ENCODE measurements around the gene DSCAML1. TPM values are rescaled to one million over a fixed set of nuclear protein-coding genes. Genes with fewer than 3 reads are reported as not detected.

DSCAML1 gene
- total RNA-seq, 2 donors from 2014 or later = 0.21 to 0.41 TPM

- ATAC-seq (ENCODE audit: insufficient number of reproducible peaks, low FRiP score, low read depth) = no peak
These were observed 177.4 kb downstream of the DSCAML1 start for GRCh38 chr11:117619661-117620060.

GRCh38 chr11:117618982-117619355, 178.0 kb downstream of the DSCAML1 start:
- Histone ChIP-seq H3K4me1 (ENCODE audit: control insufficient read depth in 1 of 2, low read depth in 2 of 2) (no peaks in the 10 kb centered on the region), H3K27me3 (replicated peaks; ENCODE audit: insufficient read depth) (no peaks in the 10 kb centered on the region), H3K9me3 (peaks cover 5% of the 10 kb centered on the region), H3K4me3 (no peak overlapping the region), H3K27ac (no peak overlapping the region), H3K36me3 (no peaks in the 10 kb centered on the region)
- no peak for TF ChIP-seq CTCF (IDR thresholded peaks at IDR 0.05)
- no peak for ATAC-seq (ENCODE audit: insufficient number of reproducible peaks, low FRiP score, low read depth)
- DNase-seq (ENCODE audit: low spot score) = no peak

More at GRCh38 chr11:117619661-117620060, 177.4 kb downstream of the DSCAML1 start:
- H3K27me3 ChIP-seq (replicated peaks; ENCODE audit: insufficient read depth) = no peaks in the 10 kb centered on the region
- H3K4me3 ChIP-seq = no peak overlapping the region
- H3K9me3 ChIP-seq = peaks cover 5% of the 10 kb centered on the region
- H3K4me1 ChIP-seq (ENCODE audit: control insufficient read depth in 1 of 2, low read depth in 2 of 2) = no peaks in the 10 kb centered on the region
- TF ChIP-seq CTCF (IDR thresholded peaks at IDR 0.05) = no peak
- H3K36me3 ChIP-seq = no peaks in the 10 kb centered on the region
- DNase-seq (ENCODE audit: low spot score) = no peak
- no peak overlapping the region for H3K27ac ChIP-seq

- DNase-seq (ENCODE audit: low spot score) = no peak
- Histone ChIP-seq H3K4me3 (no peak overlapping the region), H3K9me3 (peaks cover 5% of the 10 kb centered on the region), H3K4me1 (ENCODE audit: control insufficient read depth in 1 of 2, low read depth in 2 of 2) (no peaks in the 10 kb centered on the region), H3K36me3 (no peaks in the 10 kb centered on the region), H3K27ac (no peak overlapping the region), H3K27me3 (replicated peaks; ENCODE audit: insufficient read depth) (no peaks in the 10 kb centered on the region)
- no peak for TF ChIP-seq CTCF (IDR thresholded peaks at IDR 0.05)
- no peak for ATAC-seq (ENCODE audit: insufficient number of reproducible peaks, low FRiP score, low read depth)
These were observed 178.6 kb downstream of the DSCAML1 start for GRCh38 chr11:117618302-117618981.

- Histone ChIP-seq H3K36me3 (no peaks in the 10 kb centered on the region), H3K27me3 (replicated peaks; ENCODE audit: insufficient read depth) (no peaks in the 10 kb centered on the region), H3K4me3 (no peak overlapping the region), H3K9me3 (peaks cover 5% of the 10 kb centered on the region), H3K27ac (no peak overlapping the region), H3K4me1 (ENCODE audit: control insufficient read depth in 1 of 2, low read depth in 2 of 2) (no peaks in the 10 kb centered on the region)
- ATAC-seq (ENCODE audit: insufficient number of reproducible peaks, low FRiP score, low read depth) = no peak
- DNase-seq (ENCODE audit: low spot score) = no peak
- TF ChIP-seq CTCF (IDR thresholded peaks at IDR 0.05) = no peak
These were observed 180.0 kb downstream of the DSCAML1 start for GRCh38 chr11:117616979-117617378.

GRCh38 chr11:117614728-117615127, 182.3 kb downstream of the DSCAML1 start:
- ATAC-seq (ENCODE audit: insufficient number of reproducible peaks, low FRiP score, low read depth) = no peak
- H3K36me3 ChIP-seq = no peaks in the 10 kb centered on the region
- no peaks in the 10 kb centered on the region for H3K27me3 ChIP-seq (replicated peaks; ENCODE audit: insufficient read depth)
- H3K4me3 ChIP-seq = no peak overlapping the region
- no peak for TF ChIP-seq CTCF (IDR thresholded peaks at IDR 0.05)
- no peak overlapping the region for H3K27ac ChIP-seq
- no peak for DNase-seq (ENCODE audit: low spot score)
- H3K9me3 ChIP-seq = no peaks in the 10 kb centered on the region
- H3K4me1 ChIP-seq (ENCODE audit: control insufficient read depth in 1 of 2, low read depth in 2 of 2) = no peaks in the 10 kb centered on the region

Measured in thoracic aorta (tissue), 2 donors.